ENCODE data around the gene PCYT1B.
"Not testable (repeated sequence)": the region's sequence is repeated elsewhere in the genome, so short reads cannot be mapped to it uniquely, and the experiment has no call there.

Gene PCYT1B

DNA sequence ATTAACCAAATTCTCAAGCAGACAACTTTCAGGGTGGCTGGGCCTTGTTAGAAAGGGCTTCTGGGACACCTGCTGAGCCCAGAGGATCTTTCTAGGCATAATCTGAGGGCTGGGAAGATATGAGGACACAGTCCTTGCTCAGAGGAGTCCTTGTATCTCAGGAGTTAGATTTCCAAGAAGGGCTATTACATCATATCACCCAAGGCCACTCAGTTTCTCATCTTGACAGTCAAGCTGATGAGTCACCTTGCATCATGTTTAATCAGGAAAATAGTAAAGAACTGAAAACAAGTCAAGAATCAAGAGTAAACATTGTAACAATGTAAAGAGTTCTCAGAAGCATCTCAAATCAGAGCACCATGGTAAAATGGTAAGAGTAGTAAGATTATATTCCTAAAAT lies 4.0 kb downstream of the PCYT1B start:
- no peak for DNase-seq

DNA sequence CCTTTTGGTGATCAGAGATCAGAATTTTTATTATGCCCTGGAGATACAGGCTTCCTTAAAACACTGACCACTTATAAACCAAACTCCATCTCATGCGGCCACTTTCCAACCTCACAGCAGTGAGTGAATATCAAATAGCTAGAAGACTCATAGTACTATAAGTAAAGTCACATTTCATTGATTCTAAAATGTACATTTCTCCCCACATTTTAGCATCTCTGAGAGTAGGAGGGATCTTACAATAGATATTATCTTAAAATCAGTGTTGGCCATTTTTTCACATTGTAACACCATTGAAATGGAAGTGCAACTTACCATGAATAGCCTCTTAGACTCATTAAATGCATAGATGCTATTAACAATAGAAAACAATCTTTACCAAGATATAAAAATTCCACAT lies 17.4 kb downstream of the PCYT1B start:
- DNase-seq = no peak

DNA sequence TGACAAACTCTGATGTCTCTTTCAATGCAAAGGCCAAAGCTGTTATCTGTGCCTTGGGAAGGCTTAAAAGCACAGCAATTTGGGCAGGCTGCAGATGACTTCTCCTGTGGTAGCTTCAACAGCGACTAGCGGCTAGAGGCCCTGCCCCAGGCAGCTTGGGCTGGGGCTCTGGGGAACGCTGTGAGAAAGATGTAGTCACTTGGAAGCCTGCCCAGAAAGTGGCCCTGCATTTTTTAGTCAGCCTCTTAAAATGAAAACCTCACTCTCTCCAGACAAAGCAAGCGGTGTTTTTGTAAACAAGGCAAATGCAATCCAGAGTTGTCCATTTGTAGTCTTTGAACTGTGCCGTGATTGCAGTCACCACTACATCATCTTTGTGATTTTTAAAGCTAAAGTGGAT lies 27.5 kb downstream of the PCYT1B start:
- no peak for DNase-seq

DNA sequence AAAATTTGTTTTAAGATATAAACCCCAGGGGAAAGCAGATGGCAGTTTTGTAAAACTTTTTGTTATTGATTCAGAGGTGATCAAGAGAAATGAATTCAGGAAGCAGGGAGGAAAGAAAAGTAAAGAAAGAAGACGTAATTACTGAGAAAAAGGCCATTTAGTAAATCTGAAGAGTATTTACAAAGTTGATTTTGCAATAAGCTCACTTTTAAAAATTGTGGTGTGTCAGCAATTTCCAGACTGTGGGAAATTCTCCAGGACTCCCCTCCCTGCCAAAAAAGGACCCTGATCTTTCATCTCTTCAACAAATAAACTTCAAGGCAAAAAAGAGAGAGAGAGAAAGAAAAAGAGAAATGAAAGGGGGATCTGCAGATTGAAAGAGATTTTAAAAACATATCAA lies 36.6 kb downstream of the PCYT1B start:
- no peak for DNase-seq

- no peak for DNase-seq
These were observed 39.5 kb downstream of the PCYT1B start for GRCh38 chrX:24607616-24608015.

DNA sequence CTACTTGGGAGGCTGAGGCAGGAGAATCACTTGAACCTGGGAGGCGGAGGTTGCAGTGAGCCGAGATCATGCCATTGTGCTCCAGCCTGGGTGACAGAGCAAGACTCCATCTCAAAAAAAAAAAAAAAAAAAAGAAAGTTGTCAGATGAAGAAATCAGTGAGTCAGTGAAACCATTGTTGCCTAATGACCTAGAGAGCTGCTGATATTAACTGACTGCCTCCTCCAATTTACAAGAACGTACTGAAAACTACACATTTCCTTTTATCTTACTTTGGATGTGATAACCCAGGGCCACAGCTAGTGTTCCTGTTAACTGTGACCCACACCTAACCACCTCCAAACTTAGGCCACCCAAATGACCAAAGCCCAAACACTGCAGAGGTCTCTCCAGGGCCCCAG lies 41.2 kb downstream of the PCYT1B start:
- not testable (repeated sequence) for DNase-seq

DNA sequence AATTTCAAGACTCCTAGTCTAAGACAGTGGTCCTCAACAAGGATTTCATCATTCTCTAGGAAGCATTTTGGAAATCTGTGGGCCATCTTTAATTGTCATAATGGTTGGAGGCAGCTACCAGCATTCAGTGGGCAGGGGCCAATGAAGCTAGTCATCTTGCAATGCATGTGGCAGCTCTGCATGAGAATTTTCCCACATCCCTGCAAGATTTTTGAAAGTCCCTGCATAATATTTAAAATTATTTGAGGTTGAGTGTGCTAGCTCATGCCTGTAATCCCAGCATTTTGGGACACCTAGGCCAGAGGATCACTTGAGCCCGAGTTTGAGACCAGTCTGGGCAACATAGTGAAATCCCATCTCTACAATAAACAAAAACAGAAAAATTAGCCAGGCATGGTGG lies 44.0 kb downstream of the PCYT1B start:
- no peak for DNase-seq

- no peak for DNase-seq
These were observed 45.3 kb downstream of the PCYT1B start for GRCh38 chrX:24601858-24602257.

GRCh38 chrX:24594501-24594900 lies 52.6 kb downstream of the PCYT1B start:
- no peak for DNase-seq

DNA sequence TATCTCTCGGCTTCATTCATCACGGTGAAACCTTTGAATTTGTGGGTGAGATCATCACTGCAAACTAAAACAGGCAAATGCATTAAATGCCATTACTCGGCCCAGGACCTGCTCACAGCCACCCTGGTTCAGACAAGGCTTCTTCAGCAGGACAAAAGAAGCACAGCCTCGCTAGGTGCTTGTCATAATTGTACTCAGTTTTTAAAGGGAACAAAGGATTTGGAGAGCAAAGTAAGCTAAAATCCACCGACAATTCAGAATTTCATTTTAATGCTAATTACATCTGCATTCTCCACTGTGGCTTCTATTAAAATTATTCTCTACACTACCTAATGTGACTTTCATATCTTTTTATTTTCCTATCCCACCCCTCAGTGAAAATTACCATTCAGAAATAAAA lies 57.0 kb downstream of the PCYT1B start:
- DNase-seq = no peak

GRCh38 chrX:24577091-24577490 lies 70.1 kb downstream of the PCYT1B start:
- DNase-seq = no peak

- no peak for DNase-seq
These were observed 71.7 kb downstream of the PCYT1B start for GRCh38 chrX:24575496-24575895.

GRCh38 chrX:24574743-24575142 lies 72.4 kb downstream of the PCYT1B start:
- no peak for DNase-seq

- DNase-seq = no peak
These were observed 80.0 kb downstream of the PCYT1B start for GRCh38 chrX:24567169-24567568.

DNA sequence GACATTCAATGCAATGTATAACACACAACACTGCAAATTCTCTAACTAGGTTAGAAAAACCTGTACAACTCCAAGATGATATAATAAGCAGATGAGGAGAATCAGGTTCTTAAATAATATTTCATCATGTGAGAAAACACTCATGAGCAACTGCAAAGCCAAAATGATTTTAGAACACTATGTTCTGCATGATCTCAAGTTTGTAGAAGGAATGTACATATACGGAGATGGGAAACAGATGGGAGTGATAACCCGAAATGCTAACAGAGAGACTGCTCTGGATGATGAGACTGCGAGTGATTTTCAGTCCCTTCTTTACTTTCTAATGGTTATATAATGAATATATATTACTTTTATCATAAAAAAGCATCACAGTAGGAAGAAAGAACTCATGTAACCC lies 80.9 kb downstream of the PCYT1B start:
- DNase-seq = no peak

GRCh38 chrX:24563291-24564010 lies 83.7 kb downstream of the PCYT1B start:
- no peak for DNase-seq

- DNase-seq = no peak
These were observed 86.0 kb downstream of the PCYT1B start for GRCh38 chrX:24561121-24561520.

GRCh38 chrX:24553011-24553410 lies 94.1 kb downstream of the PCYT1B start:
- DNase-seq = no peak

DNA sequence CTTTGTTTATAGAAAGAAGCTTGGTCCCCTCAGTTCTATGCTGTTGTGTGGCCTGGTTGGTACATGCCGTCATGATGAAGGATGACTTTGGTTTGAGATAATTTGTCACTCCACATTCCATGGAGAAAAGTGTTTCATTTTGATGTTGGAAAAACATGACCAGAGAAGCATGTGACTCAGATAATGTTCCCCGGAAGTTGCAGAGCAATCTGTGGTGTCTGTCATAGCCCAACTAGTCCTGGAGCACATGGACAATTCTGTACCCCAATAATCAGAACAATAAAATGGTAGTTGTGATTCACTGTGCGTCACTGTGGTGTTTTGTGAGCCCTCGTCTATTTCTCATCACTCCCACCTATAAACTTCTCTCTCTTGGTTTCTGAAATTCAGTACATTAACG lies 97.0 kb downstream of the PCYT1B start:
- no peak for DNase-seq

GRCh38 chrX:24547961-24548360 lies 99.2 kb downstream of the PCYT1B start:
- DNase-seq = no peak

- DNase-seq = no peak
These were observed 104.4 kb downstream of the PCYT1B start for GRCh38 chrX:24542756-24543155.

- DNase-seq = no peak
These were observed 110.6 kb downstream of the PCYT1B start for GRCh38 chrX:24536551-24536950.

DNA sequence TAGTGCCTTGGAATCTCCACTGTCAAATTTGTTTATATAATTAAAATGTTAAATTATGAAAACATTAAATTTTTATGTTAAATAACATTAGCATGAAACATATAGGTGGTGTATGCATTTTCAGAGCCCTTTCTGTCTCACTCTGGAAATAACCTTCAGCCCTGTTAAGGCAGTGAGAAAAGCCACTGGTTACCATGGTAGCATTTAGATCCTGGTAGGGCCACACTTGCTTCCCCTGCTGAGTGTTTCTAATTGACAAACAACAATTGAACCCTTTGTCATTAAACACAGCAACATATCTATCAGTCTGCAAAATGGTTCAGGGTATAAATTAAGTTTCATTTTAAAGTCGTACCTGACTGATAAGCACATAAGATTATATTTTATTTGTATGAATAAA lies 118.5 kb downstream of the PCYT1B start:
- DNase-seq = no peak

- no peak for DNase-seq
These were observed 120.5 kb downstream of the PCYT1B start for GRCh38 chrX:24526616-24527015.

GRCh38 chrX:24525455-24525854 lies 121.7 kb downstream of the PCYT1B start:
- no peak for DNase-seq

GRCh38 chrX:24520472-24520871 lies 126.7 kb downstream of the PCYT1B start:
- DNase-seq = no peak
